Measurements from ENCODE around the gene CEP70. TPM values are rescaled to one million over a fixed set of nuclear protein-coding genes. Genes with fewer than 3 reads are reported as not detected.

The CEP70 gene
- polyA plus RNA-seq, 2 of the 4 experiments (the other 2 are of a cell fraction): 16.5 to 17.1 TPM

- Histone ChIP-seq H3K4me2 (no peak overlapping the region), H3K4me3 (no peak overlapping the region), H3K4me1 (no peaks in the 10 kb centered on the region), H3K9me3 (no peaks in the 10 kb centered on the region), H3K27ac (no peak overlapping the region)
- no peak for DNase-seq (ENCODE audit: low read depth in 1 of 2, low spot score in 1 of 2)
- WGBS (ENCODE audit: missing lambda C conversion rate): 73% methylated on average over 7 of the region's 9 CpGs
- no peak for ATAC-seq
- POLR2A ChIA-PET: no interaction called here
- TF ChIP-seq EHMT2 (IDR thresholded peaks at IDR 0.05; ENCODE audit: low read depth): no peak
- TF ChIP-seq FOSB (CRISPR knock-in tag; IDR thresholded peaks at IDR 0.05): no peak
- TF ChIP-seq, protein P1, sequence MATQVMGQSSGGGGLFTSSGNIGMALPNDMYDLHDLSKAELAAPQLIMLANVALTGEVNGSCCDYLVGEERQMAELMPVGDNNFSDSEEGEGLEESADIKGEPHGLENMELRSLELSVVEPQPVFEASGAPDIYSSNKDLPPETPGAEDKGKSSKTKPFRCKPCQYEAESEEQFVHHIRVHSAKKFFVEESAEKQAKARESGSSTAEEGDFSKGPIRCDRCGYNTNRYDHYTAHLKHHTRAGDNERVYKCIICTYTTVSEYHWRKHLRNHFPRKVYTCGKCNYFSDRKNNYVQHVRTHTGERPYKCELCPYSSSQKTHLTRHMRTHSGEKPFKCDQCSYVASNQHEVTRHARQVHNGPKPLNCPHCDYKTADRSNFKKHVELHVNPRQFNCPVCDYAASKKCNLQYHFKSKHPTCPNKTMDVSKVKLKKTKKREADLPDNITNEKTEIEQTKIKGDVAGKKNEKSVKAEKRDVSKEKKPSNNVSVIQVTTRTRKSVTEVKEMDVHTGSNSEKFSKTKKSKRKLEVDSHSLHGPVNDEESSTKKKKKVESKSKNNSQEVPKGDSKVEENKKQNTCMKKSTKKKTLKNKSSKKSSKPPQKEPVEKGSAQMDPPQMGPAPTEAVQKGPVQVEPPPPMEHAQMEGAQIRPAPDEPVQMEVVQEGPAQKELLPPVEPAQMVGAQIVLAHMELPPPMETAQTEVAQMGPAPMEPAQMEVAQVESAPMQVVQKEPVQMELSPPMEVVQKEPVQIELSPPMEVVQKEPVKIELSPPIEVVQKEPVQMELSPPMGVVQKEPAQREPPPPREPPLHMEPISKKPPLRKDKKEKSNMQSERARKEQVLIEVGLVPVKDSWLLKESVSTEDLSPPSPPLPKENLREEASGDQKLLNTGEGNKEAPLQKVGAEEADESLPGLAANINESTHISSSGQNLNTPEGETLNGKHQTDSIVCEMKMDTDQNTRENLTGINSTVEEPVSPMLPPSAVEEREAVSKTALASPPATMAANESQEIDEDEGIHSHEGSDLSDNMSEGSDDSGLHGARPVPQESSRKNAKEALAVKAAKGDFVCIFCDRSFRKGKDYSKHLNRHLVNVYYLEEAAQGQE (IDR thresholded peaks at IDR 0.05): no peak
- CTCF ChIA-PET: interaction anchor here (0.5 to 2.7 kb wide), 5 partner anchors 8 to 731 kb away, joined by 3 to 9 read pairs (median 3); no protein-coding TSS in a partner anchor
- no peak for FAIRE-seq
These were observed 135.1 kb downstream of the CEP70 start for GRCh38 chr3:138458774-138459499.

GRCh38 chr3:138457863-138458735 lies 136.0 kb downstream of the CEP70 start:
- DNase-seq (ENCODE audit: low read depth in 1 of 2, low spot score in 1 of 2): no peak
- H3K27ac ChIP-seq: no peak overlapping the region
- POLR2A ChIA-PET: no interaction called here
- H3K4me1 ChIP-seq: no peaks in the 10 kb centered on the region
- H3K9me3 ChIP-seq: no peaks in the 10 kb centered on the region
- H3K4me3 ChIP-seq: no peak overlapping the region
- H3K4me2 ChIP-seq: no peak overlapping the region
- TF ChIP-seq ZFP36 (IDR thresholded peaks at IDR 0.05; ENCODE audit: borderline replicate concordance, partially characterized antibody) (peak; percentile 46), HOXB5 (CRISPR knock-in tag; IDR thresholded peaks at IDR 0.05) (no peak), PHF8 (IDR thresholded peaks at IDR 0.05; ENCODE audit: borderline replicate concordance, low read depth) (no peak), KDM1A (IDR thresholded peaks at IDR 0.05; ENCODE audit: low read depth) (no peak), SMC3 (IDR thresholded peaks at IDR 0.05) (no peak)
- FAIRE-seq: no peak
- no peak for ATAC-seq
- 75% methylated on average over 6 of the region's 11 CpGs for WGBS (ENCODE audit: missing lambda C conversion rate)
- CTCF ChIA-PET: interaction anchor here (0.5 to 2.3 kb wide), 2 partner anchors 40 to 41 kb away, joined by 3 to 10 read pairs; no protein-coding TSS in a partner anchor

GRCh38 chr3:138456961-138457862 lies 136.8 kb downstream of the CEP70 start:
- Histone ChIP-seq H3K4me3 (no peak overlapping the region), H3K4me2 (no peak overlapping the region), H3K27ac (no peak overlapping the region), H3K4me1 (no peaks in the 10 kb centered on the region), H3K9me3 (no peaks in the 10 kb centered on the region)
- TF ChIP-seq PHF8 (IDR thresholded peaks at IDR 0.05; ENCODE audit: borderline replicate concordance, low read depth) (no peak), BCL3 (IDR thresholded peaks at IDR 0.05) (no peak)
- CTCF ChIA-PET: interaction anchor here (0.6 to 2.3 kb wide), 3 partner anchors 39 to 464 kb away, joined by 3 to 10 read pairs (median 3); no protein-coding TSS in a partner anchor
- FAIRE-seq: no peak
- DNase-seq (ENCODE audit: low read depth in 1 of 2, low spot score in 1 of 2): no peak
- 80% methylated on average over 13 of the region's 13 CpGs for WGBS (ENCODE audit: missing lambda C conversion rate)
- no peak for ATAC-seq
- POLR2A ChIA-PET: no interaction called here
